RWPE1 (cell line): Measurements from ENCODE around the gene CNN1.

Experiments
- CTCF ChIA-PET: fragments of 350-600 bp; sonication (Branson Sonifier 250); formaldehyde crosslinking; extraction: SDS; loops from one replicate; lab custom pipeline; 2021; lab: Yijun Ruan, JAX
- POLR2A ChIA-PET: fragments of 400-600 bp; formaldehyde crosslinking; extraction: SDS; loops from one replicate; lab custom pipeline; 2020; ENCODE audit warnings: antibody characterized with exemption; ENCODE audit not compliant: low non-redundant PET; lab: Yijun Ruan, JAX
- DNase-seq: peaks from one replicate; pipeline ENCODE4 v3.0.0; 2012; ENCODE audit warnings: low spot score
- H3K27ac ChIP-seq: fragments of 450-650 bp; 2 replicates; pipeline ENCODE4 v1.5.1; 2017
- TF ChIP-seq, protein P1 (sequence below): fragments of 450-650 bp; conservative IDR thresholded peaks from 2 replicates; pipeline ENCODE4 v1.5.1; 2017; ENCODE audit warnings: low read depth, mild to moderate bottlenecking

Gene CNN1

DNA sequence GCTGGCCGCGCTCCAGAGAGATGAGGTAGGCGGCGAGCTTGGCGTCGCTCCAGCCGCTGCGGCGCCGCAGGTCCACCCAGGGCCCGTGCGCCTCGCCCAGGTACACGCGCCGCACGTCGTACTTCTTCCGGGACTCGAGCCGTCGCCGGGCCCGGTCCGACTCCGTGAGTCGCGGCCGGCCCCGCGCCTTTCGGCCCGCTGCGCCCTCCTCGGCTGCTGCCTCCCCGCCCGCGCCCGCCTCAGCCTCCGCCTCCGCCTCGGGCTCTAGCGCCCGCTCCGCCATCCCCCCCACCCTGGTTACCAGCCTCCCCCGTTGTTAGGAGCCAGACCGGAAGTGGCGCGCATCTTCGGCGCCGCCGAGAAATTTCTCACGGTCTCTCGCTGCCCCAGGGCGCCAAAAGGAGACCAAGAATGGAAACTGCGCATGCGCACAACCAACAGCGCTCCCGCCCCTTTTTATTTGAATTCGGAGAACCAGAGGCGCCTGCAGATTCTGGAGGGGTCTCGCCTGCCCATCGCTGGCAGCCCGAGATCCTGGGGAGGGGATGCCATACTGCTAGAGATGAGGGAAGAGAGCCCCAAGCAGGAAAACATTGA, 33.0 kb upstream of the CNN1 start, which contains the start of gene ZNF653:
ZNF653 (minus strand) TSS at position 336 of the 597 bp plus-strand sequence; CDS start at position 283, 53 bp downstream.
- H3K27ac ChIP-seq = peak within 1 kb of the TSS; percentile 93
- DNase-seq = peak; percentile 99
- TF ChIP-seq, protein P1, sequence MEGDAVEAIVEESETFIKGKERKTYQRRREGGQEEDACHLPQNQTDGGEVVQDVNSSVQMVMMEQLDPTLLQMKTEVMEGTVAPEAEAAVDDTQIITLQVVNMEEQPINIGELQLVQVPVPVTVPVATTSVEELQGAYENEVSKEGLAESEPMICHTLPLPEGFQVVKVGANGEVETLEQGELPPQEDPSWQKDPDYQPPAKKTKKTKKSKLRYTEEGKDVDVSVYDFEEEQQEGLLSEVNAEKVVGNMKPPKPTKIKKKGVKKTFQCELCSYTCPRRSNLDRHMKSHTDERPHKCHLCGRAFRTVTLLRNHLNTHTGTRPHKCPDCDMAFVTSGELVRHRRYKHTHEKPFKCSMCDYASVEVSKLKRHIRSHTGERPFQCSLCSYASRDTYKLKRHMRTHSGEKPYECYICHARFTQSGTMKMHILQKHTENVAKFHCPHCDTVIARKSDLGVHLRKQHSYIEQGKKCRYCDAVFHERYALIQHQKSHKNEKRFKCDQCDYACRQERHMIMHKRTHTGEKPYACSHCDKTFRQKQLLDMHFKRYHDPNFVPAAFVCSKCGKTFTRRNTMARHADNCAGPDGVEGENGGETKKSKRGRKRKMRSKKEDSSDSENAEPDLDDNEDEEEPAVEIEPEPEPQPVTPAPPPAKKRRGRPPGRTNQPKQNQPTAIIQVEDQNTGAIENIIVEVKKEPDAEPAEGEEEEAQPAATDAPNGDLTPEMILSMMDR = no peak
- POLR2A ChIA-PET = no interaction called here
- CTCF ChIA-PET = interaction anchor here (0.7 kb wide), 1 partner anchor 42 kb away, joined by 3 read pairs; no protein-coding TSS in a partner anchor

DNA sequence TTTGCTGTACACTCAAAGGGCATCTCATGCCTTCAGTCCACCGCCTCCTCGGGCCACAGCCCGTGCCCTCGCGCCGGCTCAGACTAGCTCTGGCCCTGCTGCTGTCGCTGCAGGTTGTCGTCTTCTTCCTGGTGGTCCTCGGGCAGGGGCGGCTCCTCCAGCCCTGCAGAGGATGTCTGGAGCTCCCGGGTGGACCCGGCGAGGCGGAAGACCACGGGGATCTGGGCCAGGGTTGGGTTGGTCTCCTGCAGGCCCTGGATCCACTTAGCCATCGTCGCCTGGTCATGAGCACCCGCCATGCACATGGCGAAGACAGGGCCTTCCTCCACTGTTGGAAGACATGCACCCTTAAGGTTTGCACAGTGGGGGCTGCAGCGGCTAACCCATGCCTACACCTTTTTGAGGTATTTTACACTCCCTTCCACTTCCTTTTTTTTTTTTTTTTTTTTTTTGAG, 32.5 kb upstream of the CNN1 start:
- H3K27ac ChIP-seq = peak overlapping the region; percentile 93
- CTCF ChIA-PET = interaction anchor here (0.6 to 0.7 kb wide), 2 partner anchors 42 to 861 kb away, joined by 3 read pairs; no protein-coding TSS in a partner anchor
- TF ChIP-seq, protein P1 = no peak
- DNase-seq = no peak
- POLR2A ChIA-PET = no interaction called here

DNA sequence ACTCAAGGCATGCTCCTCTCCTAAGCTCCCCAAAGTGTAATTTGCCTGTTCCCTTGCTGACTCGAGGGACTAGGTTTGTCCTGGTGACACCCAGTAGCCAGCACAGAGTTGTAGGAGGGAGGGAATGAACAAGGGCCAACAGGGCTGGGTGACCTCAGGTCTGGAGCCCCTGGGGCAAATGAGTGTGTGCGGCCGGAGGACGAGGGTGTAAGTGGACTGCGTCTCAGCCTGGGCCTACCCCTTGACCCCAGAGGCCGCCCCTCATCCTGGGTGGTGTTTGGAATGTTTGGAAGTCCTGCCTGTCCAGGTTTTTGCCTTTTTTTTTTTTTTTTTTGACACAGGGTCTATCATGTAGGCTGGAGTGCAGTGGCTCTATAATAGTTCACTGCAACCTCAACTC, 31.7 kb upstream of the CNN1 start:
- H3K27ac ChIP-seq = peak overlapping the region; percentile 93
- DNase-seq = no peak
- TF ChIP-seq, protein P1 = no peak
- POLR2A ChIA-PET = no interaction called here
- CTCF ChIA-PET = no interaction called here

DNA sequence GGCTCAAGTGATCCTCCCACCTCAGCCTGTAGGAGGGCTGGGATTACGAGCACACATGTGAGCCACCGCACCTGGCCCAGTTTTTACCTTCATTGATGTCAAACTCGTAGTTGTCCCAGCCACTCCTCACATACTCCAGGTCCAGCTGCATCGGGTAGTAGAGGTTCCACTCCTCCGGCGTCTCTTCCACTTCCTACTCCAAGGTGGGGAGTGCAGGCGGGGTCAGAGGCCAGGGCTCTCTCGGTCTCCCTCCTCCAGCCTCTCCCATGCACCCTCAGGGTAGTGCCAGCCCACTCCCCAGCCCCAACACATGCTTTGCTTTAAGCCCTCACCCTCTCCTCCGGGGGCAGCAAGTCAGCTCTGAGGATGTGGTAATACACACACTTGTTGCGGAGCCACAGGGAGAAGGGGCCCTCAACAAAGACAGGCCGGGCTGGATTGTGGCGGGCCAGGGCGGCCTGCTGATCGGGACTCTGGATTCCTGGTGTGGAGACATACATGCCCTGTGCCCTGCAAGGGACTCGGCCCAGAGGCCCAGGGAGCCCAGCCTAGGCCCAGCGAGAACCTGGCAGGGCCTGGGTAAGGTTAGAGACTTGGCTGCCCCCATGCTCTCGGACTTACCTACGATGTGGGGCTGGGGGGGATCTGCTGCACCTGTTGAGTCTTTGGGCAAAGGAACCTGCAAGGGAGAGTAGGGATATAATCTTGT, 31.1 kb upstream of the CNN1 start:
- H3K27ac ChIP-seq = peak overlapping the region; percentile 93
- no peak for DNase-seq
- ChIA-PET POLR2A (no interaction called here), CTCF (no interaction called here)
- TF ChIP-seq, protein P1 = no peak

DNA sequence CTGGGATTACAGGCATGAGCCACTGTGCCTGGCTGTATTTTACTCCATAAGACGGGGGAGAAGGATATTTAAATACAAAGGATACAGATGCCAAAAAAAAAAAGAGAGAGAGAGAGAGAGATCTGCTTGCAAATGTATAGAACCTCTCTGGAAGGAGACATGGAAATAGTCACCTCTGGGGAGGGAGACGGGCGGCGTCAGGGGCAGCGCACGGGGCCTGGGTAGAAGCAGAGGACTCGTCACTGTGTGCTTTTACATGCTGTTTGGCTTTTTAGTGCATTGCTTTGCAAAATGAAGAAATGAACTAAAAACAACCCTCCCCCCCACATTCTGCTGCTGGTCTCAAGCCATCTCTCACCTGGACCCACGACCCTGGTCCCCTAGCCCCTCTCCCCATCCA, 28.2 kb upstream of the CNN1 start:
- H3K27ac ChIP-seq = no peak overlapping the region
- TF ChIP-seq, protein P1 = no peak
- ChIA-PET CTCF (no interaction called here), POLR2A (no interaction called here)
- no peak for DNase-seq

DNA sequence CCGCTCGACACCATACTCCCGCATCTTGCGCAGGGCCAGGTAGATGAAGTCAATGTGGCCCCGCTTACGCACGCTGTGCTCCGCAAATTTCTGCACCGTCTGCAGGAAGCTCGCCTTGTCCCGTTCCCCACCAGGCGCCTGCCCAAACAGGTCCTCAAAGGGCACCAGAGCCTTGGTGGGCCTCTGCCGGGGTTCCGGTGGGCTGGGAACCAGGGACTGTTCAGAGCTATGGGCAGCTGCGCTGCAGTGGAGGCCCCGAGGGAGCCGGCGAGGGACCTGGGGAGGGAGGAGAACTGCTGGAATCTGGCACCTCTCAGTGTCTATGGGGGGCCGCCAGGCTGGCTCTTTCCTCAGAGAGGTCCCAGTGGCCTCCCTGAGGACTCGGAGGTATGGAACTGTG, 24.7 kb upstream of the CNN1 start:
- ChIA-PET POLR2A (interaction anchor here (0.9 kb wide), 1 partner anchor 15 kb away, joined by 3 read pairs; the partner anchor contains the start of gene ECSIT), CTCF (interaction anchor here (0.6 kb wide), 1 partner anchor 11 kb away, joined by 3 read pairs; no protein-coding TSS in a partner anchor)
- no peak overlapping the region for H3K27ac ChIP-seq
- TF ChIP-seq, protein P1 = no peak
- no peak for DNase-seq
